ENCODE results near the gene SYMPK.

DNA sequence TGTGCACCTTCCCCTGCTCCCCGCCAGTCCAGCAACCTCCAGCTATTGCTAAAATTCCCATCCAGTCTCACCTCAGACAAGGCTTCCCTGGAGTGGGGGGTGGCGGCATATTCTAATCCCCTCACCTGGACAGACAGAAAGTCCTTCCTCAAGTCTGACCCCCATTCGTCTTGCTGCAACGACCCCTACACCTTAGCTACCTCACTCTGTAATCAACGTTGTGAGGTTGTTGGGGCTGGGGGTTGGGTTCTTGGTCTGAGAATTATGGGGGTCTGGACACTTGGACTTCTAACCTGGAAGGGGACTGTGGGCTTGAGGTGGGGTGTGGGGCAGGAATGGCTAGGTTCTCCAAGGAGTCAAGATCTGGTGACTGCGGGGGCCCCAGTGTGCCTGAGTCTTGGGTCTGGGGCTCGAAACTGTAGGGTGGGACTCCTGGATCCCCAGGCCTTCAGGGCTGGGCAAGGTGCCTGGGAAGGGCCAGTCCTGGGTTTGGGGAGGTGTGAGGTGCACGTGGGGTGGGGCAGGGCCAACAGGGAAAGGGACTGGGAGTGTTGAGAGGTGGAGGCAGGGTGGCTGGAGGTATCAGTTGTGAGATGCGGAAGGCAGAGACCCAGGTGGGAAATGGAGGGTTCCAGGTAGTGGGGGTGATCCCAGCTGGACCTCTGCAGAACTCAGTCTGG lies 2.5 kb upstream of the SYMPK start:
- TF ChIP-seq, protein P1, sequence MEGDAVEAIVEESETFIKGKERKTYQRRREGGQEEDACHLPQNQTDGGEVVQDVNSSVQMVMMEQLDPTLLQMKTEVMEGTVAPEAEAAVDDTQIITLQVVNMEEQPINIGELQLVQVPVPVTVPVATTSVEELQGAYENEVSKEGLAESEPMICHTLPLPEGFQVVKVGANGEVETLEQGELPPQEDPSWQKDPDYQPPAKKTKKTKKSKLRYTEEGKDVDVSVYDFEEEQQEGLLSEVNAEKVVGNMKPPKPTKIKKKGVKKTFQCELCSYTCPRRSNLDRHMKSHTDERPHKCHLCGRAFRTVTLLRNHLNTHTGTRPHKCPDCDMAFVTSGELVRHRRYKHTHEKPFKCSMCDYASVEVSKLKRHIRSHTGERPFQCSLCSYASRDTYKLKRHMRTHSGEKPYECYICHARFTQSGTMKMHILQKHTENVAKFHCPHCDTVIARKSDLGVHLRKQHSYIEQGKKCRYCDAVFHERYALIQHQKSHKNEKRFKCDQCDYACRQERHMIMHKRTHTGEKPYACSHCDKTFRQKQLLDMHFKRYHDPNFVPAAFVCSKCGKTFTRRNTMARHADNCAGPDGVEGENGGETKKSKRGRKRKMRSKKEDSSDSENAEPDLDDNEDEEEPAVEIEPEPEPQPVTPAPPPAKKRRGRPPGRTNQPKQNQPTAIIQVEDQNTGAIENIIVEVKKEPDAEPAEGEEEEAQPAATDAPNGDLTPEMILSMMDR (tag by site-specific recombination; IDR thresholded peaks at IDR 0.05) = no peak
- TF ChIP-seq ZIC2 (tag by site-specific recombination; IDR thresholded peaks at IDR 0.05) (no peak), ZFP3 (tag by site-specific recombination; IDR thresholded peaks at IDR 0.05; ENCODE audit: low read depth) (no peak), ZNF133 (tag by site-specific recombination; IDR thresholded peaks at IDR 0.05) (no peak), SALL2 (tag by site-specific recombination; IDR thresholded peaks at IDR 0.05; ENCODE audit: borderline replicate concordance) (no peak), YY1 (tag by site-specific recombination; IDR thresholded peaks at IDR 0.05) (no peak)
- TF ChIP-seq, protein P2, sequence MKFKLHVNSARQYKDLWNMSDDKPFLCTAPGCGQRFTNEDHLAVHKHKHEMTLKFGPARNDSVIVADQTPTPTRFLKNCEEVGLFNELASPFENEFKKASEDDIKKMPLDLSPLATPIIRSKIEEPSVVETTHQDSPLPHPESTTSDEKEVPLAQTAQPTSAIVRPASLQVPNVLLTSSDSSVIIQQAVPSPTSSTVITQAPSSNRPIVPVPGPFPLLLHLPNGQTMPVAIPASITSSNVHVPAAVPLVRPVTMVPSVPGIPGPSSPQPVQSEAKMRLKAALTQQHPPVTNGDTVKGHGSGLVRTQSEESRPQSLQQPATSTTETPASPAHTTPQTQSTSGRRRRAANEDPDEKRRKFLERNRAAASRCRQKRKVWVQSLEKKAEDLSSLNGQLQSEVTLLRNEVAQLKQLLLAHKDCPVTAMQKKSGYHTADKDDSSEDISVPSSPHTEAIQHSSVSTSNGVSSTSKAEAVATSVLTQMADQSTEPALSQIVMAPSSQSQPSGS (tag by site-specific recombination; IDR thresholded peaks at IDR 0.05; ENCODE audit: low read depth) = no peak

All from HEK293 (cell line).